HEK293 (cell line): Measurements from ENCODE around the gene ZNF28.
"Not testable (repeated sequence)": the region's sequence is repeated elsewhere in the genome, so short reads cannot be mapped to it uniquely, and the experiment has no call there.

Experiments used
- GLI2 ChIP-seq: fragments of 450-650 bp; formaldehyde crosslinking; IDR thresholded peaks from 2 replicates; pipeline ENCODE4; 2017; ENCODE audit warnings: missing biosample characterization, missing genetic modification characterization, low read depth, borderline replicate concordance
- HOXA7 ChIP-seq: sonication (generic); formaldehyde crosslinking; IDR thresholded peaks from 2 replicates; pipeline ENCODE4 v1.8.1; 2022; ENCODE audit warnings: missing genetic modification reagents, borderline replicate concordance
- SP2 ChIP-seq: fragments of 450-650 bp; formaldehyde crosslinking; IDR thresholded peaks from 2 replicates; pipeline ENCODE4 v1.5.1; 2016; ENCODE audit warnings: missing biosample characterization, missing genetic modification characterization
- YY1 ChIP-seq: fragments of 450-650 bp; formaldehyde crosslinking; IDR thresholded peaks from 2 replicates; pipeline ENCODE4 v1.5.1; 2018; ENCODE audit warnings: missing biosample characterization, missing genetic modification characterization
- ZBTB8A ChIP-seq: fragments of 450-650 bp; formaldehyde crosslinking; IDR thresholded peaks from 2 replicates; pipeline ENCODE4 v1.5.1; 2016; ENCODE audit warnings: missing biosample characterization, missing genetic modification characterization
- ZFP37 ChIP-seq: fragments of 450-650 bp; formaldehyde crosslinking; IDR thresholded peaks from 2 replicates; pipeline ENCODE4 v1.5.1; 2016; ENCODE audit warnings: missing biosample characterization, missing genetic modification characterization
- ZNF121 ChIP-seq: fragments of 450-650 bp; formaldehyde crosslinking; IDR thresholded peaks from 2 replicates; pipeline ENCODE4 v1.5.1; 2016; ENCODE audit warnings: missing biosample characterization, missing genetic modification characterization
- ZNF184 ChIP-seq: fragments of 450-650 bp; IDR thresholded peaks from 2 replicates; pipeline ENCODE4 v1.5.1; 2018; ENCODE audit warnings: missing biosample characterization, mild to moderate bottlenecking, missing genetic modification characterization
- ZNF324 ChIP-seq: fragments of 450-650 bp; formaldehyde crosslinking; IDR thresholded peaks from 2 replicates; pipeline ENCODE4 v1.5.1; 2016; ENCODE audit warnings: missing biosample characterization, missing genetic modification characterization
- ZNF530 ChIP-seq: fragments of 450-650 bp; formaldehyde crosslinking; IDR thresholded peaks from 2 replicates; pipeline ENCODE4 v1.5.1; 2016; ENCODE audit warnings: low read depth, missing biosample characterization, missing genetic modification characterization
- ZNF76 ChIP-seq: fragments of 450-650 bp; formaldehyde crosslinking; IDR thresholded peaks from 2 replicates; pipeline ENCODE4; 2016; ENCODE audit warnings: low read depth, missing biosample characterization, missing genetic modification characterization, borderline replicate concordance
- TF ChIP-seq, protein P1 (sequence below): fragments of 450-650 bp; formaldehyde crosslinking; IDR thresholded peaks from 2 replicates; pipeline ENCODE4 v1.5.1; 2016; ENCODE audit warnings: missing biosample characterization, missing genetic modification characterization
- TF ChIP-seq, protein P2 (sequence below): fragments of 450-650 bp; formaldehyde crosslinking; IDR thresholded peaks from 2 replicates; pipeline ENCODE4 v1.5.1; 2016; ENCODE audit warnings: missing biosample characterization, missing genetic modification characterization
- TF ChIP-seq, protein P3 (sequence below): fragments of 450-650 bp; formaldehyde crosslinking; IDR thresholded peaks from 2 replicates; pipeline ENCODE4 v1.5.1; 2016; ENCODE audit warnings: missing biosample characterization, missing genetic modification characterization

DNA sequence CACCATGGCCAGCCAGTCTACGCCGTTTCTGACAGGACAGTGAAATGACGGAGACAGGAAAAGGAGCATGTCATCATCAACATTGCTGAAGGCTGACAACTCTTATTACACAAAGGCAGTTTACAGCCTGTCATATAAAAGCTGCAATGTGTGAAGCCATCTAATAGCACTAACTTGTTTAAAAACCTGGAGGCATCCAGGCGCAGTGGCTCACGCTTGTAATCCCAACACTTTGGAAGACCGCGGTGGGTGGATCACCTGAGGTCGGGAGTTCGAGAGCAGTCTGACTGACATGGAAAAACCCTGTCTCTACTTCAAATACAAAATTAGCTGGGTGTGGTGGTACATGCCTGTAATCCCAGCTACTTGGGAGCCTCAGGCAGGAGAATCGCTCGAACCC lies 46.6 kb upstream of the ZNF28 start:
- TF ChIP-seq, protein P1, sequence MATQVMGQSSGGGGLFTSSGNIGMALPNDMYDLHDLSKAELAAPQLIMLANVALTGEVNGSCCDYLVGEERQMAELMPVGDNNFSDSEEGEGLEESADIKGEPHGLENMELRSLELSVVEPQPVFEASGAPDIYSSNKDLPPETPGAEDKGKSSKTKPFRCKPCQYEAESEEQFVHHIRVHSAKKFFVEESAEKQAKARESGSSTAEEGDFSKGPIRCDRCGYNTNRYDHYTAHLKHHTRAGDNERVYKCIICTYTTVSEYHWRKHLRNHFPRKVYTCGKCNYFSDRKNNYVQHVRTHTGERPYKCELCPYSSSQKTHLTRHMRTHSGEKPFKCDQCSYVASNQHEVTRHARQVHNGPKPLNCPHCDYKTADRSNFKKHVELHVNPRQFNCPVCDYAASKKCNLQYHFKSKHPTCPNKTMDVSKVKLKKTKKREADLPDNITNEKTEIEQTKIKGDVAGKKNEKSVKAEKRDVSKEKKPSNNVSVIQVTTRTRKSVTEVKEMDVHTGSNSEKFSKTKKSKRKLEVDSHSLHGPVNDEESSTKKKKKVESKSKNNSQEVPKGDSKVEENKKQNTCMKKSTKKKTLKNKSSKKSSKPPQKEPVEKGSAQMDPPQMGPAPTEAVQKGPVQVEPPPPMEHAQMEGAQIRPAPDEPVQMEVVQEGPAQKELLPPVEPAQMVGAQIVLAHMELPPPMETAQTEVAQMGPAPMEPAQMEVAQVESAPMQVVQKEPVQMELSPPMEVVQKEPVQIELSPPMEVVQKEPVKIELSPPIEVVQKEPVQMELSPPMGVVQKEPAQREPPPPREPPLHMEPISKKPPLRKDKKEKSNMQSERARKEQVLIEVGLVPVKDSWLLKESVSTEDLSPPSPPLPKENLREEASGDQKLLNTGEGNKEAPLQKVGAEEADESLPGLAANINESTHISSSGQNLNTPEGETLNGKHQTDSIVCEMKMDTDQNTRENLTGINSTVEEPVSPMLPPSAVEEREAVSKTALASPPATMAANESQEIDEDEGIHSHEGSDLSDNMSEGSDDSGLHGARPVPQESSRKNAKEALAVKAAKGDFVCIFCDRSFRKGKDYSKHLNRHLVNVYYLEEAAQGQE (tag by site-specific recombination), result not testable (repeated sequence)
- not testable (repeated sequence) for TF ChIP-seq YY1 (tag by site-specific recombination); ZNF121 (tag by site-specific recombination); ZNF324 (tag by site-specific recombination); ZNF530 (tag by site-specific recombination); HOXA7 (CRISPR knock-in tag); ZFP37 (tag by site-specific recombination); ZNF76 (tag by site-specific recombination); GLI2 (tag by site-specific recombination); SP2; ZBTB8A (tag by site-specific recombination); ZNF184 (tag by site-specific recombination)
- TF ChIP-seq, protein P2, sequence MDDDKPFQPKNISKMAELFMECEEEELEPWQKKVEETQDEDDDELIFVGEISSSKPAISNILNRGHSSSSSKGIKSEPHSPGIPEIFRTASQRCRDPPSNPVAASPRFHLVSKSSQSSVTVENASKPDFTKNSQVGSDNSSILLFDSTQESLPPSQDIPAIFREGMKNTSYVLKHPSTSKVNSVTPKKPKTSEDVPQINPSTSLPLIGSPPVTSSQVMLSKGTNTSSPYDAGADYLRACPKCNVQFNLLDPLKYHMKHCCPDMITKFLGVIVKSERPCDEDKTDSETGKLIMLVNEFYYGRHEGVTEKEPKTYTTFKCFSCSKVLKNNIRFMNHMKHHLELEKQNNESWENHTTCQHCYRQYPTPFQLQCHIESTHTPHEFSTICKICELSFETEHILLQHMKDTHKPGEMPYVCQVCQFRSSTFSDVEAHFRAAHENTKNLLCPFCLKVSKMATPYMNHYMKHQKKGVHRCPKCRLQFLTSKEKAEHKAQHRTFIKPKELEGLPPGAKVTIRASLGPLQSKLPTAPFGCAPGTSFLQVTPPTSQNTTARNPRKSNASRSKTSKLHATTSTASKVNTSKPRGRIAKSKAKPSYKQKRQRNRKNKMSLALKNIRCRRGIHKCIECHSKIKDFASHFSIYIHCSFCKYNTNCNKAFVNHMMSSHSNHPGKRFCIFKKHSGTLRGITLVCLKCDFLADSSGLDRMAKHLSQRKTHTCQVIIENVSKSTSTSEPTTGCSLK (tag by site-specific recombination), result not testable (repeated sequence)
- TF ChIP-seq, protein P3, sequence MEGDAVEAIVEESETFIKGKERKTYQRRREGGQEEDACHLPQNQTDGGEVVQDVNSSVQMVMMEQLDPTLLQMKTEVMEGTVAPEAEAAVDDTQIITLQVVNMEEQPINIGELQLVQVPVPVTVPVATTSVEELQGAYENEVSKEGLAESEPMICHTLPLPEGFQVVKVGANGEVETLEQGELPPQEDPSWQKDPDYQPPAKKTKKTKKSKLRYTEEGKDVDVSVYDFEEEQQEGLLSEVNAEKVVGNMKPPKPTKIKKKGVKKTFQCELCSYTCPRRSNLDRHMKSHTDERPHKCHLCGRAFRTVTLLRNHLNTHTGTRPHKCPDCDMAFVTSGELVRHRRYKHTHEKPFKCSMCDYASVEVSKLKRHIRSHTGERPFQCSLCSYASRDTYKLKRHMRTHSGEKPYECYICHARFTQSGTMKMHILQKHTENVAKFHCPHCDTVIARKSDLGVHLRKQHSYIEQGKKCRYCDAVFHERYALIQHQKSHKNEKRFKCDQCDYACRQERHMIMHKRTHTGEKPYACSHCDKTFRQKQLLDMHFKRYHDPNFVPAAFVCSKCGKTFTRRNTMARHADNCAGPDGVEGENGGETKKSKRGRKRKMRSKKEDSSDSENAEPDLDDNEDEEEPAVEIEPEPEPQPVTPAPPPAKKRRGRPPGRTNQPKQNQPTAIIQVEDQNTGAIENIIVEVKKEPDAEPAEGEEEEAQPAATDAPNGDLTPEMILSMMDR (tag by site-specific recombination), result not testable (repeated sequence)
